Glutamatergic neuron (in vitro differentiated cells): Measurements from ENCODE around the gene ADCY5. TPM values are rescaled to one million over a fixed set of nuclear protein-coding genes. Genes with fewer than 3 reads are reported as not detected.

Source experiments
- DNase-seq: peaks from one replicate; pipeline ENCODE4 v3.0.0; 2022
- H3K27ac Mint-ChIP-seq: one replicate; pipeline ENCODE4 v1.8.0; 2020; ENCODE audit warnings: mild to moderate bottlenecking, mixed read lengths, inconsistent platforms; ENCODE audit not compliant: unreplicated experiment
- H3K27me3 Mint-ChIP-seq: one replicate; pipeline ENCODE4 v1.8.0; 2020; ENCODE audit warnings: mild to moderate bottlenecking, moderate library complexity, mixed read lengths, inconsistent platforms; ENCODE audit not compliant: unreplicated experiment
- H3K36me3 Mint-ChIP-seq: one replicate; pipeline ENCODE4 v1.8.0; 2020; ENCODE audit warnings: mild to moderate bottlenecking, mixed read lengths, inconsistent platforms; ENCODE audit not compliant: unreplicated experiment
- H3K4me1 Mint-ChIP-seq: one replicate; pipeline ENCODE4 v1.8.0; 2020; ENCODE audit warnings: mild to moderate bottlenecking, low read depth, mixed read lengths, inconsistent platforms; ENCODE audit not compliant: unreplicated experiment
- H3K4me3 Mint-ChIP-seq: one replicate; pipeline ENCODE4 v1.8.0; 2020; ENCODE audit warnings: mild to moderate bottlenecking, mixed read lengths, inconsistent platforms; ENCODE audit not compliant: unreplicated experiment
- H3K9me3 Mint-ChIP-seq: one replicate; pipeline ENCODE4 v1.8.0; 2020; ENCODE audit warnings: mild to moderate bottlenecking, moderate library complexity, mixed read lengths, inconsistent platforms; ENCODE audit not compliant: unreplicated experiment
- CTCF ChIP-seq: fragments of 200-600 bp; sonication (generic); IDR thresholded peaks from one replicate; pipeline ENCODE4 v1.5.0; 2021; ENCODE audit not compliant: partially characterized antibody, unreplicated experiment
- total RNA-seq: library from RNA; stranded (reverse); fragmentation: NEBNext Ultra II Directional; extraction: Animal tissue kit (Norgen Biotek cat#: 25700); gene quantifications from one replicate; pipeline ENCODE4 v1.2.1, GENCODE V29; 2021; ENCODE audit not compliant: unreplicated experiment

The ADCY5 gene
- total RNA-seq, 1 donor from 2014 or later, result 2.1 TPM

- Mint-ChIP-seq H3K4me3 (no peak overlapping the region), H3K36me3 (peaks cover 12% of the 10 kb centered on the region), H3K9me3 (peaks cover 3% of the 10 kb centered on the region), H3K4me1 (no peaks in the 10 kb centered on the region), H3K27ac (no peak overlapping the region), H3K27me3 (peaks cover 1% of the 10 kb centered on the region)
- peak; percentile 46 for DNase-seq
- peak; percentile 64 for TF ChIP-seq CTCF
Measured at GRCh38 chr3:123365450-123366143, 83.3 kb downstream of the ADCY5 start.

GRCh38 chr3:123361071-123361470 is 87.8 kb downstream of the ADCY5 start:
- no peak overlapping the region for H3K4me3 Mint-ChIP-seq
- no peaks in the 10 kb centered on the region for H3K9me3 Mint-ChIP-seq
- peaks cover 1% of the 10 kb centered on the region for H3K27me3 Mint-ChIP-seq
- H3K27ac Mint-ChIP-seq, result no peak overlapping the region
- no peaks in the 10 kb centered on the region for H3K36me3 Mint-ChIP-seq
- no peak for DNase-seq
- TF ChIP-seq CTCF, result no peak
- H3K4me1 Mint-ChIP-seq, result no peaks in the 10 kb centered on the region

- TF ChIP-seq CTCF, result no peak
- H3K36me3 Mint-ChIP-seq, result peaks cover 17% of the 10 kb centered on the region
- no peak overlapping the region for H3K27ac Mint-ChIP-seq
- no peak overlapping the region for H3K4me3 Mint-ChIP-seq
- no peak for DNase-seq
- H3K27me3 Mint-ChIP-seq, result peaks cover 3% of the 10 kb centered on the region
- no peaks in the 10 kb centered on the region for H3K4me1 Mint-ChIP-seq
- peaks cover 3% of the 10 kb centered on the region for H3K9me3 Mint-ChIP-seq
Measured at GRCh38 chr3:123357275-123357674, 91.6 kb downstream of the ADCY5 start.

- peaks cover 3% of the 10 kb centered on the region for H3K4me1 Mint-ChIP-seq
- H3K9me3 Mint-ChIP-seq, result peaks cover 13% of the 10 kb centered on the region
- no peak overlapping the region for H3K4me3 Mint-ChIP-seq
- H3K27me3 Mint-ChIP-seq, result peaks cover 16% of the 10 kb centered on the region
- no peak for DNase-seq
- no peak for TF ChIP-seq CTCF
- peaks cover 17% of the 10 kb centered on the region for H3K36me3 Mint-ChIP-seq
- no peak overlapping the region for H3K27ac Mint-ChIP-seq
Measured at GRCh38 chr3:123353850-123354233, 95.0 kb downstream of the ADCY5 start.

- H3K4me1 Mint-ChIP-seq, result peaks cover 3% of the 10 kb centered on the region
- H3K27me3 Mint-ChIP-seq, result peaks cover 16% of the 10 kb centered on the region
- H3K36me3 Mint-ChIP-seq, result peaks cover 17% of the 10 kb centered on the region
- TF ChIP-seq CTCF, result no peak
- H3K27ac Mint-ChIP-seq, result no peak overlapping the region
- H3K4me3 Mint-ChIP-seq, result no peak overlapping the region
- peaks cover 14% of the 10 kb centered on the region for H3K9me3 Mint-ChIP-seq
- DNase-seq, result no peak
Measured at GRCh38 chr3:123353227-123353849, 95.6 kb downstream of the ADCY5 start.
